ENCODE data around the gene MYL3.

DNA sequence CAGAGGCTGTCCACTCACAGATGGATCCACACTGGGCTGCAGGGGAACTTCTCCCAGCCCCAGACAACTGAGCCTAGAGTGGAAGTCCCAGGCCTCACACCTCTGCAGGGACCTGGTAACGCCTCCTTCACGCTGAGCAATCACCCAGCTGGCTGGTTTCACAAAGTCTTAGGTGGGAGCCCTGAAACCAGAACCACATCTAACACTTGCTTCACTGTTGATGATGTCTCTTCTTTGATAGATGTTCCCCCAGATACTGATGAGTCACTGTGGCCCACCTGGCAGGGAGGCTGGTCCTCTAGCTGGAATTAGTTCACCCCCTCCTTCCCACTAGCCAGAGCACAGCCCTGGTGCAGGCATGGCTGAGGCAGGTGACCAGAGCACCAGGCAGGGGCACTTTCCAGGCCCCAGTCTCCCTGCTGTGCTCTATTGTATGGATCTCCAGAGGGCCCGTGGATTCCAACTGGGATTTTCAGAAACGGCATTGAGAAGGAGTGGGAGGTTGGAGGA, 33.5 kb downstream of the MYL3 start:
- TF ChIP-seq, protein P1, sequence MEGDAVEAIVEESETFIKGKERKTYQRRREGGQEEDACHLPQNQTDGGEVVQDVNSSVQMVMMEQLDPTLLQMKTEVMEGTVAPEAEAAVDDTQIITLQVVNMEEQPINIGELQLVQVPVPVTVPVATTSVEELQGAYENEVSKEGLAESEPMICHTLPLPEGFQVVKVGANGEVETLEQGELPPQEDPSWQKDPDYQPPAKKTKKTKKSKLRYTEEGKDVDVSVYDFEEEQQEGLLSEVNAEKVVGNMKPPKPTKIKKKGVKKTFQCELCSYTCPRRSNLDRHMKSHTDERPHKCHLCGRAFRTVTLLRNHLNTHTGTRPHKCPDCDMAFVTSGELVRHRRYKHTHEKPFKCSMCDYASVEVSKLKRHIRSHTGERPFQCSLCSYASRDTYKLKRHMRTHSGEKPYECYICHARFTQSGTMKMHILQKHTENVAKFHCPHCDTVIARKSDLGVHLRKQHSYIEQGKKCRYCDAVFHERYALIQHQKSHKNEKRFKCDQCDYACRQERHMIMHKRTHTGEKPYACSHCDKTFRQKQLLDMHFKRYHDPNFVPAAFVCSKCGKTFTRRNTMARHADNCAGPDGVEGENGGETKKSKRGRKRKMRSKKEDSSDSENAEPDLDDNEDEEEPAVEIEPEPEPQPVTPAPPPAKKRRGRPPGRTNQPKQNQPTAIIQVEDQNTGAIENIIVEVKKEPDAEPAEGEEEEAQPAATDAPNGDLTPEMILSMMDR (IDR thresholded peaks at IDR 0.05) = no peak
- no peak for TF ChIP-seq POLR2A (IDR thresholded peaks at IDR 0.05)
